GM12878 (cell line): Measurements from ENCODE around the gene MACROD2. TPM values are rescaled to one million over a fixed set of nuclear protein-coding genes. Genes with fewer than 3 reads are reported as not detected.

Experiments used
- ATAC-seq: fragments of 200-7000 bp; cut with Tn5 transposase; 3 replicates; pipeline ENCODE4 v1.9.1; 2020; ENCODE audit warnings: mild to moderate bottlenecking, moderate library complexity
- BruUV-seq: library from RNA; stranded (reverse); fragments of 400-500 nt; replicated peaks from 2 replicates; lab custom pipeline; 2021; lab: Mats Ljungman, UMichigan
- CTCF ChIA-PET: fragments of 300-600 bp; sonication (Branson Sonifier 250); formaldehyde crosslinking; extraction: SDS; loops from one replicate; lab custom pipeline; 2021; ENCODE audit warnings: inconsistent platforms; lab: Yijun Ruan, JAX
- POLR2A ChIA-PET: fragments of 350-600 bp; formaldehyde crosslinking; extraction: SDS; loops from one replicate; lab custom pipeline; 2021; ENCODE audit warnings: inconsistent platforms; lab: Charles Lee
- RAD21 ChIA-PET: fragments of 300-600 bp; sonication (Branson Sonifier 250); formaldehyde crosslinking; loops from one replicate; lab custom pipeline; 2023; ENCODE audit warnings: antibody characterized with exemption; ENCODE audit not compliant: unreplicated experiment; lab: Charles Lee
- SMC1A ChIA-PET: fragments of 300-600 bp; sonication (Branson Sonifier 250); formaldehyde crosslinking; loops from one replicate; lab custom pipeline; 2023; ENCODE audit not compliant: unreplicated experiment, uncharacterized antibody; lab: Charles Lee
- DNase-seq: peaks from one replicate; pipeline ENCODE4 v3.0.0-alpha.2; 2011; ENCODE audit warnings: low read depth, low spot score
- FAIRE-seq: peaks from 3 replicates; lab custom pipeline; 2011; peaks lifted over from hg19 to GRCh38; lab: Jason Lieb, UNC
- H2AFZ ChIP-seq: 2 replicates; pipeline ENCODE4 v1.6.0; 2011; ENCODE audit warnings: low read depth, low read length, control low read depth; ENCODE audit not compliant: control insufficient read depth
- H3K27ac ChIP-seq: 2 replicates; pipeline ENCODE4 v1.5.1; 2011; ENCODE audit warnings: control low read depth; ENCODE audit not compliant: control insufficient read depth, insufficient read depth
- H3K27me3 ChIP-seq, 2 experiments: replicated peaks in 1 of 2; 2 replicates each; pipeline versions ENCODE4 v1.6.0 to v1.6.1; 2011; ENCODE audit warnings: low read length in 1 of 2; ENCODE audit not compliant: control insufficient read depth in 2 of 2, insufficient read depth in 2 of 2
- H3K36me3 ChIP-seq, 2 experiments: 2 replicates each; pipeline ENCODE4 v1.5.1; 2011; ENCODE audit warnings: low read length in 1 of 2; ENCODE audit not compliant: control insufficient read depth in 2 of 2, insufficient read depth in 2 of 2
- H3K4me1 ChIP-seq: 2 replicates; pipeline ENCODE4 v1.6.1; 2011; ENCODE audit warnings: mild to moderate bottlenecking, low read length, moderate library complexity, mixed read lengths; ENCODE audit not compliant: control insufficient read depth, insufficient read depth
- H3K4me2 ChIP-seq: 2 replicates; pipeline ENCODE4 v1.6.0; 2011; ENCODE audit warnings: control low read depth; ENCODE audit not compliant: control insufficient read depth, insufficient read depth
- H3K4me3 ChIP-seq: fragments of 200-600 bp; sonication (generic); 2 replicates; pipeline ENCODE4 v1.5.1; 2016
- H3K79me2 ChIP-seq: 2 replicates; pipeline ENCODE4 v1.6.0; 2011; ENCODE audit warnings: low read length; ENCODE audit not compliant: control insufficient read depth, insufficient read depth
- H3K9ac ChIP-seq: 2 replicates; pipeline ENCODE4 v1.8.0; 2011; ENCODE audit warnings: low read length, control low read depth, mixed read lengths; ENCODE audit not compliant: control insufficient read depth, insufficient read depth
- H3K9me3 ChIP-seq: replicated peaks from 3 replicates; pipeline ENCODE4 v1.5.1; 2011; ENCODE audit warnings: mild to moderate bottlenecking, low read length; ENCODE audit not compliant: control insufficient read depth, insufficient read depth
- H4K20me1 ChIP-seq: 2 replicates; pipeline ENCODE4 v1.6.0; 2011; ENCODE audit not compliant: control insufficient read depth, insufficient read depth
- ASH2L ChIP-seq: fragments of 300-600, 200-600 bp; sonication (generic); IDR thresholded peaks from 2 replicates; pipeline ENCODE4 v1.6.1; 2017; ENCODE audit warnings: low read depth, mild to moderate bottlenecking, borderline replicate concordance
- BCLAF1 ChIP-seq: fragments of 450-650 bp; IDR thresholded peaks from 2 replicates; pipeline ENCODE4 v1.6.1; 2017; ENCODE audit warnings: antibody characterized with exemption, mild to moderate bottlenecking, moderate library complexity
- E4F1 ChIP-seq: fragments of 450-650 bp; IDR thresholded peaks from 2 replicates; pipeline ENCODE4 v1.6.1; 2018; ENCODE audit warnings: borderline replicate concordance, mild to moderate bottlenecking; ENCODE audit not compliant: partially characterized antibody
- EGR1 ChIP-seq, 2 experiments: IDR thresholded peaks; 1 replicate in 1 of 2; 2 replicates in 1 of 2; pipeline ENCODE4 v1.6.1; 2011 to 2012; ENCODE audit warnings: low read depth in 2 of 2, low read length in 2 of 2, borderline replicate concordance in 1 of 2, mild to moderate bottlenecking in 1 of 2, moderate library complexity in 1 of 2
- IKZF2 ChIP-seq, 2 experiments: fragments of 450-650 bp; IDR thresholded peaks; 2 replicates each; pipeline ENCODE4 v1.6.1; 2017; ENCODE audit warnings: mild to moderate bottlenecking in 2 of 2, moderate library complexity in 2 of 2
- IRF4 ChIP-seq: IDR thresholded peaks from 2 replicates; pipeline ENCODE4 v1.6.1; 2011; ENCODE audit warnings: low read depth, low read length
- KLF5 ChIP-seq: fragments of 450-650 bp; IDR thresholded peaks from 2 replicates; pipeline ENCODE4 v1.6.1; 2014; ENCODE audit warnings: mild to moderate bottlenecking; ENCODE audit not compliant: partially characterized antibody
- MEF2B ChIP-seq: fragments of 450-650 bp; IDR thresholded peaks from 2 replicates; pipeline ENCODE4 v1.6.1; 2018; ENCODE audit warnings: mild to moderate bottlenecking, moderate library complexity; ENCODE audit not compliant: partially characterized antibody, poor library complexity, severe bottlenecking
- RAD21 ChIP-seq: IDR thresholded peaks from 2 replicates; pipeline ENCODE4 v1.6.1; 2011; ENCODE audit warnings: mild to moderate bottlenecking, low read depth, low read length, moderate library complexity; ENCODE audit not compliant: insufficient read depth
- RFX5 ChIP-seq: IDR thresholded peaks from 2 replicates; pipeline ENCODE4 v1.6.1; 2011; ENCODE audit warnings: low read depth, low read length, improper control_type of control experiment
- SMARCA5 ChIP-seq: fragments of 450-650 bp; IDR thresholded peaks from 2 replicates; pipeline ENCODE4 v1.6.1; 2017; ENCODE audit warnings: mild to moderate bottlenecking
- SPI1 ChIP-seq: IDR thresholded peaks from 2 replicates; pipeline ENCODE4 v1.6.1; 2011; ENCODE audit warnings: low read depth, mild to moderate bottlenecking, low read length, moderate library complexity, borderline replicate concordance; ENCODE audit not compliant: insufficient read depth
- YBX1 ChIP-seq: fragments of 450-650 bp; IDR thresholded peaks from 2 replicates; pipeline ENCODE4 v1.6.1; 2016; ENCODE audit warnings: antibody characterized with exemption
- ZNF217 ChIP-seq: fragments of 450-650 bp; IDR thresholded peaks from 2 replicates; pipeline ENCODE4 v1.6.1; 2017; ENCODE audit warnings: antibody characterized with exemption, mild to moderate bottlenecking
- ZNF592 ChIP-seq: fragments of 450-650 bp; IDR thresholded peaks from 2 replicates; pipeline ENCODE4 v1.6.1; 2017; ENCODE audit warnings: mild to moderate bottlenecking, moderate library complexity
- WGBS: methylation state at CpG from one replicate; pipeline ENCODE4 v1.1.6; 2016; ENCODE audit warnings: low lambda C conversion rate; ENCODE audit not compliant: insufficient replicate concordance, insufficient coverage; ENCODE audit errors: missing lambda C conversion rate; 5-methylcytosine and 5-hydroxymethylcytosine counted together
- in situ Hi-C: fragments of 300-500 bp; cut with MboI; formaldehyde crosslinking; loops from 9 replicates; pipeline ENCODE4 v1.14.3; 2018; ENCODE audit warnings: mixed read lengths
- intact Hi-C: fragments of 100-400 bp; cut with micrococcal nuclease; formaldehyde crosslinking; loops from one replicate; pipeline ENCODE4 v1.14.2; 2022; ENCODE audit not compliant: unreplicated experiment
- polyA plus RNA-seq, 11 experiments: library from polyadenylated mRNA; depleted of rRNA in 4 of 11; unstranded in 6 of 11; stranded (reverse) in 5 of 11; fragments of >200 nt; fragmentation: Nextera tagmentation in 4 of 11; fragmentation: Illumina TruSeq in 1 of 11; extraction: Ambion mirVana in 4 of 11; extraction: Trizol in 1 of 11; gene quantifications; 1 replicate in 1 of 11; 2 replicates in 10 of 11; pipeline versions ENCODE4 v1.2.1 to v1.2.3, GENCODE V29; 2011 to 2016; ENCODE audit warnings: inconsistent platforms in 2 of 11, missing spikeins in 2 of 11, low read depth in 1 of 11
- total RNA-seq, 4 experiments: library from RNA; depleted of rRNA in 3 of 4; stranded (reverse); fragments of >200 nt in 3 of 4; fragmentation: Illumina TruSeq in 1 of 4; extraction: Trizol in 1 of 4; gene quantifications; 2 replicates each; pipeline versions ENCODE4 v1.2.1 to v1.2.3, GENCODE V29; 2013 to 2021

Gene MACROD2
- total and polyA plus RNA-seq, 10 of the 15 experiments (the other 5 are each of a cell fraction or from before 2014, with no cell fraction given), result 1.1 to 21.5 (median 2.2) TPM

- 69% methylated on average over 8 of the region's 8 CpGs for WGBS
- no peak for DNase-seq
- ChIA-PET CTCF (interaction anchor here (0.6 to 1.8 kb wide), 2 partner anchors 12 to 186 kb away, joined by 3 to 4 read pairs; no protein-coding TSS in a partner anchor), SMC1A (interaction anchor here (1.0 to 1.3 kb wide), 4 partner anchors 9 to 77 kb away, joined by 3 to 4 read pairs (median 3); no protein-coding TSS in a partner anchor), POLR2A (no interaction called here), RAD21 (no interaction called here)
- no peak for ATAC-seq
- BruUV-seq, result no TSS peak
- Histone ChIP-seq H3K36me3 (no peaks in the 10 kb centered on the region), H3K4me1 (no peaks in the 10 kb centered on the region), H3K79me2 (no peaks in the 10 kb centered on the region), H2AFZ (no peak overlapping the region), H3K9me3 (no peaks in the 10 kb centered on the region; the same call in 2 of the 3 replicates), H3K27ac (no peak overlapping the region), H3K4me2 (no peak overlapping the region), H4K20me1 (no peaks in the 10 kb centered on the region), H3K27me3 (no peaks in the 10 kb centered on the region), H3K4me3 (no peak overlapping the region), H3K9ac (no peak overlapping the region)
- intact Hi-C loops, result no loop called here
- FAIRE-seq, result no peak
- in situ Hi-C loops, result no loop called here
- TF ChIP-seq MEF2B (no peak), ZNF592 (no peak), SPI1 (no peak), RFX5 (no peak), KLF5 (no peak), YBX1 (no peak), RAD21 (no peak), EGR1 (IDR thresholded peaks at IDR 0.05; ENCODE audit: borderline replicate concordance in 1 of 2, low read depth in 2 of 2, low read length in 2 of 2) (no peak), IRF4 (no peak), IKZF2 (IDR thresholded peaks at IDR 0.05) (no peak), ZNF217 (no peak), E4F1 (no peak), ASH2L (no peak), SMARCA5 (no peak), BCLAF1 (no peak)
Measured at GRCh38 chr20:14915356-14915755, 920.0 kb downstream of the MACROD2 start.
